GM12878 (cell line): ENCODE results near the gene OR5L2. TPM values are rescaled to one million over a fixed set of nuclear protein-coding genes. Genes with fewer than 3 reads are reported as not detected.

Source experiments
- ATAC-seq: fragments of 200-7000 bp; cut with Tn5 transposase; 3 replicates; pipeline ENCODE4 v1.9.1; 2020; ENCODE audit warnings: mild to moderate bottlenecking, moderate library complexity
- BruUV-seq: library from RNA; stranded (reverse); fragments of 400-500 nt; replicated peaks from 2 replicates; lab custom pipeline; 2021; lab: Mats Ljungman, UMichigan
- CTCF ChIA-PET: fragments of 300-600 bp; sonication (Branson Sonifier 250); formaldehyde crosslinking; extraction: SDS; loops from one replicate; lab custom pipeline; 2021; ENCODE audit warnings: inconsistent platforms; lab: Yijun Ruan, JAX
- POLR2A ChIA-PET: fragments of 350-600 bp; formaldehyde crosslinking; extraction: SDS; loops from one replicate; lab custom pipeline; 2021; ENCODE audit warnings: inconsistent platforms; lab: Charles Lee
- RAD21 ChIA-PET: fragments of 300-600 bp; sonication (Branson Sonifier 250); formaldehyde crosslinking; loops from one replicate; lab custom pipeline; 2023; ENCODE audit warnings: antibody characterized with exemption; ENCODE audit not compliant: unreplicated experiment; lab: Charles Lee
- SMC1A ChIA-PET: fragments of 300-600 bp; sonication (Branson Sonifier 250); formaldehyde crosslinking; loops from one replicate; lab custom pipeline; 2023; ENCODE audit not compliant: unreplicated experiment, uncharacterized antibody; lab: Charles Lee
- DNase-seq: peaks from one replicate; pipeline ENCODE4 v3.0.0-alpha.2; 2011; ENCODE audit warnings: low read depth, low spot score
- FAIRE-seq: peaks from 3 replicates; lab custom pipeline; 2011; peaks lifted over from hg19 to GRCh38; lab: Jason Lieb, UNC
- H2AFZ ChIP-seq: 2 replicates; pipeline ENCODE4 v1.6.0; 2011; ENCODE audit warnings: low read depth, low read length, control low read depth; ENCODE audit not compliant: control insufficient read depth
- H3K27ac ChIP-seq: 2 replicates; pipeline ENCODE4 v1.5.1; 2011; ENCODE audit warnings: control low read depth; ENCODE audit not compliant: control insufficient read depth, insufficient read depth
- H3K27me3 ChIP-seq, 2 experiments: replicated peaks in 1 of 2; 2 replicates each; pipeline versions ENCODE4 v1.6.0 to v1.6.1; 2011; ENCODE audit warnings: low read length in 1 of 2; ENCODE audit not compliant: control insufficient read depth in 2 of 2, insufficient read depth in 2 of 2
- H3K36me3 ChIP-seq, 2 experiments: 2 replicates each; pipeline ENCODE4 v1.5.1; 2011; ENCODE audit warnings: low read length in 1 of 2; ENCODE audit not compliant: control insufficient read depth in 2 of 2, insufficient read depth in 2 of 2
- H3K4me1 ChIP-seq: 2 replicates; pipeline ENCODE4 v1.6.1; 2011; ENCODE audit warnings: mild to moderate bottlenecking, low read length, moderate library complexity, mixed read lengths; ENCODE audit not compliant: control insufficient read depth, insufficient read depth
- H3K4me2 ChIP-seq: 2 replicates; pipeline ENCODE4 v1.6.0; 2011; ENCODE audit warnings: control low read depth; ENCODE audit not compliant: control insufficient read depth, insufficient read depth
- H3K4me3 ChIP-seq: fragments of 200-600 bp; sonication (generic); 2 replicates; pipeline ENCODE4 v1.5.1; 2016
- H3K79me2 ChIP-seq: 2 replicates; pipeline ENCODE4 v1.6.0; 2011; ENCODE audit warnings: low read length; ENCODE audit not compliant: control insufficient read depth, insufficient read depth
- H3K9ac ChIP-seq: 2 replicates; pipeline ENCODE4 v1.8.0; 2011; ENCODE audit warnings: low read length, control low read depth, mixed read lengths; ENCODE audit not compliant: control insufficient read depth, insufficient read depth
- H3K9me3 ChIP-seq: replicated peaks from 3 replicates; pipeline ENCODE4 v1.5.1; 2011; ENCODE audit warnings: mild to moderate bottlenecking, low read length; ENCODE audit not compliant: control insufficient read depth, insufficient read depth
- H4K20me1 ChIP-seq: 2 replicates; pipeline ENCODE4 v1.6.0; 2011; ENCODE audit not compliant: control insufficient read depth, insufficient read depth
- ASH2L ChIP-seq: fragments of 300-600, 200-600 bp; sonication (generic); IDR thresholded peaks from 2 replicates; pipeline ENCODE4 v1.6.1; 2017; ENCODE audit warnings: low read depth, mild to moderate bottlenecking, borderline replicate concordance
- CBFB ChIP-seq: IDR thresholded peaks from 2 replicates; pipeline ENCODE4 v1.6.1; 2016; ENCODE audit warnings: antibody characterized with exemption, low read depth
- JUND ChIP-seq: IDR thresholded peaks from 2 replicates; pipeline ENCODE4 v1.6.1; 2012; ENCODE audit warnings: low read depth, mild to moderate bottlenecking, low read length, improper control_type of control experiment, moderate library complexity
- MYB ChIP-seq: fragments of 150-350 bp; IDR thresholded peaks from 2 replicates; pipeline ENCODE4 v1.6.1; 2014; ENCODE audit warnings: mild to moderate bottlenecking, low read depth, low read length, borderline replicate concordance
- NFYA ChIP-seq: IDR thresholded peaks from 2 replicates; pipeline ENCODE4 v1.6.1; 2011; ENCODE audit warnings: low read depth, mild to moderate bottlenecking, low read length, improper control_type of control experiment, borderline replicate concordance
- PAX5 ChIP-seq: IDR thresholded peaks from 2 replicates; pipeline ENCODE4 v1.6.1; 2011; ENCODE audit warnings: low read depth, low read length, borderline replicate concordance
- POLR2AphosphoS5 ChIP-seq: IDR thresholded peaks from 2 replicates; pipeline ENCODE4 v1.6.1; 2011; ENCODE audit warnings: mild to moderate bottlenecking, low read length, inconsistent platforms
- RFX5 ChIP-seq: IDR thresholded peaks from 2 replicates; pipeline ENCODE4 v1.6.1; 2011; ENCODE audit warnings: low read depth, low read length, improper control_type of control experiment
- SMAD1 ChIP-seq: fragments of 450-650 bp; IDR thresholded peaks from 2 replicates; pipeline ENCODE4 v1.6.1; 2018; ENCODE audit warnings: mild to moderate bottlenecking, low read depth; ENCODE audit not compliant: partially characterized antibody
- SMC3 ChIP-seq: IDR thresholded peaks from 2 replicates; pipeline ENCODE4 v1.6.1; 2011; ENCODE audit warnings: low read length, improper control_type of control experiment, borderline replicate concordance
- SP1 ChIP-seq: IDR thresholded peaks from one replicate; pipeline ENCODE4 v1.6.1; 2011; ENCODE audit warnings: low read depth, low read length
- SUZ12 ChIP-seq: fragments of 200-600 bp; sonication (generic); IDR thresholded peaks from one replicate; pipeline ENCODE4 v1.6.1; 2018; ENCODE audit warnings: antibody characterized with exemption, mild to moderate bottlenecking; ENCODE audit not compliant: unreplicated experiment
- WRNIP1 ChIP-seq: IDR thresholded peaks from 2 replicates; pipeline ENCODE4 v1.6.1; 2011; ENCODE audit warnings: low read depth, low read length, improper control_type of control experiment, borderline replicate concordance
- WGBS: methylation state at CpG from one replicate; pipeline ENCODE4 v1.1.6; 2016; ENCODE audit warnings: low lambda C conversion rate; ENCODE audit not compliant: insufficient replicate concordance, insufficient coverage; ENCODE audit errors: missing lambda C conversion rate; 5-methylcytosine and 5-hydroxymethylcytosine counted together
- in situ Hi-C: fragments of 300-500 bp; cut with MboI; formaldehyde crosslinking; loops from 9 replicates; pipeline ENCODE4 v1.14.3; 2018; ENCODE audit warnings: mixed read lengths
- intact Hi-C: fragments of 100-400 bp; cut with micrococcal nuclease; formaldehyde crosslinking; loops from one replicate; pipeline ENCODE4 v1.14.2; 2022; ENCODE audit not compliant: unreplicated experiment
- polyA plus RNA-seq, 11 experiments: library from polyadenylated mRNA; depleted of rRNA in 4 of 11; unstranded in 6 of 11; stranded (reverse) in 5 of 11; fragments of >200 nt; fragmentation: Nextera tagmentation in 4 of 11; fragmentation: Illumina TruSeq in 1 of 11; extraction: Ambion mirVana in 4 of 11; extraction: Trizol in 1 of 11; gene quantifications; 1 replicate in 1 of 11; 2 replicates in 10 of 11; pipeline versions ENCODE4 v1.2.1 to v1.2.3, GENCODE V29; 2011 to 2016; ENCODE audit warnings: inconsistent platforms in 2 of 11, missing spikeins in 2 of 11, low read depth in 1 of 11
- total RNA-seq, 4 experiments: library from RNA; depleted of rRNA in 3 of 4; stranded (reverse); fragments of >200 nt in 3 of 4; fragmentation: Illumina TruSeq in 1 of 4; extraction: Trizol in 1 of 4; gene quantifications; 2 replicates each; pipeline versions ENCODE4 v1.2.1 to v1.2.3, GENCODE V29; 2013 to 2021
- TF ChIP-seq, protein P1 (sequence below): IDR thresholded peaks from 2 replicates; pipeline ENCODE4 v1.6.1; 2012; ENCODE audit warnings: low read depth, low read length, improper control_type of control experiment

Gene OR5L2
- total and polyA plus RNA-seq, 10 of the 15 experiments (the other 5 are each of a cell fraction or from before 2014, with no cell fraction given): not detected

DNA sequence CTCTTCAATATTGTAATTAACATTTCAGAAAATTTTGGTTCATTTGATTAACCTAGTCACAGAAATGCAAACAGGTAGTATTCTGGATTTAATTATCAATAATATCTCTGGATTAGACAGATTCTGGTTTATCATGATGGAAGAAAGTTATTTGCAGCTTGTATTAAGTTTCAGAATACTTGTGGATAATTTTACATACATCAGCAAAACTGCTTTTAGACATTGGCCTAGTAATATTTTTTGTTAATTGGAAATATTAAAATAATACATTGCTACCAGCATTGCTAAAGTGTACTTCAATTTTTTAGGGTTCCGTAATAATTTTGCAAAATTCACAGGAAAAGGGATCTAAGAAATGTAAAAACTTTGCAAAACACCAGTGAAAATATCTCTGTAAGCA lies 35.4 kb upstream of the OR5L2 start:
- intact Hi-C loops: no loop called here
- POLR2A ChIA-PET: no interaction called here

DNA sequence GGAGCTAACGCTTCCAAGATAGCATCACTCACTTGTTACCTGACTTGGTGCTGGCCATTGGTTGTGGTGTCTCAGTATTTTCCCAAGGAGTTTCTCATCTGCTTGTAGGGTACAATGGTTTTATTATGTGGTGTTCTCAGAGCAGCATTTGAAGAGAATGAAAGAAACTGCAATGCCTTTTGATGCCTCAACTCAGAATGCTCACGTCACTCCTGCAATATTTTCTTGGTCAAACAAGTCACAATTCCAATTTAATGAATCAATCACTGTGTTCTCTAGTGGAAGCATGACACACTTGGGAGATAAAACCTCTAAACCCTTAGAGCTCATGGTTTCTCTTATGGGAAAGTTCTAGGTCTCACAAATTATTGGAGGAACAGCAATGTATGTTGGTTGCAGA lies 33.7 kb upstream of the OR5L2 start:
- no peaks in the 10 kb centered on the region for H3K79me2 ChIP-seq
- no peaks in the 10 kb centered on the region for H4K20me1 ChIP-seq
- in situ Hi-C loops (no loop called here), intact Hi-C loops (no loop called here)
- no TSS peak for BruUV-seq
- FAIRE-seq: no peak
- no peak overlapping the region for H3K4me2 ChIP-seq
- ChIA-PET SMC1A (no interaction called here), CTCF (no interaction called here), RAD21 (no interaction called here), POLR2A (no interaction called here)
- no peak for ATAC-seq
- no peaks in the 10 kb centered on the region for H3K27me3 ChIP-seq
- H3K4me3 ChIP-seq: no peak overlapping the region
- 25% methylated on average over 2 of the region's 2 CpGs for WGBS
- no peak overlapping the region for H3K9ac ChIP-seq
- H3K27ac ChIP-seq: no peak overlapping the region
- no peaks in the 10 kb centered on the region for H3K36me3 ChIP-seq
- no peaks in the 10 kb centered on the region for H3K4me1 ChIP-seq
- H3K9me3 ChIP-seq: no peaks in the 10 kb centered on the region
- TF ChIP-seq RFX5: no peak
- TF ChIP-seq POLR2AphosphoS5: no peak
- TF ChIP-seq ASH2L: no peak
- TF ChIP-seq SP1: no peak
- no peak for TF ChIP-seq WRNIP1
- TF ChIP-seq JUND: no peak
- no peak for TF ChIP-seq NFYA
- H2AFZ ChIP-seq: no peak overlapping the region
- no peak for DNase-seq

More for the DNA sequence above, 35.4 kb upstream of the OR5L2 start:
- Histone ChIP-seq H3K36me3 (no peaks in the 10 kb centered on the region), H3K27me3 (no peaks in the 10 kb centered on the region), H4K20me1 (no peaks in the 10 kb centered on the region), H3K4me3 (no peak overlapping the region), H3K4me2 (no peak overlapping the region), H3K9ac (no peak overlapping the region), H2AFZ (no peak overlapping the region), H3K79me2 (no peaks in the 10 kb centered on the region), H3K9me3 (no peaks in the 10 kb centered on the region), H3K4me1 (no peaks in the 10 kb centered on the region), H3K27ac (no peak overlapping the region)
- FAIRE-seq: no peak
- no peak for ATAC-seq
- in situ Hi-C loops: no loop called here
- BruUV-seq: no TSS peak
- TF ChIP-seq CBFB (no peak), MYB (no peak), SMC3 (no peak), SMAD1 (no peak), SUZ12 (no peak), PAX5 (no peak)
- TF ChIP-seq, protein P1, sequence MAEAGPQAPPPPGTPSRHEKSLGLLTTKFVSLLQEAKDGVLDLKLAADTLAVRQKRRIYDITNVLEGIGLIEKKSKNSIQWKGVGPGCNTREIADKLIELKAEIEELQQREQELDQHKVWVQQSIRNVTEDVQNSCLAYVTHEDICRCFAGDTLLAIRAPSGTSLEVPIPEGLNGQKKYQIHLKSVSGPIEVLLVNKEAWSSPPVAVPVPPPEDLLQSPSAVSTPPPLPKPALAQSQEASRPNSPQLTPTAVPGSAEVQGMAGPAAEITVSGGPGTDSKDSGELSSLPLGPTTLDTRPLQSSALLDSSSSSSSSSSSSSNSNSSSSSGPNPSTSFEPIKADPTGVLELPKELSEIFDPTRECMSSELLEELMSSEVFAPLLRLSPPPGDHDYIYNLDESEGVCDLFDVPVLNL: no peak
- CTCF ChIA-PET: no interaction called here
- RAD21 ChIA-PET: no interaction called here
- DNase-seq: no peak
- SMC1A ChIA-PET: no interaction called here
- WGBS: 42% methylated on average over 1 of the region's 1 CpG
